ENCODE results near the gene FALEC.

The FALEC gene

DNA sequence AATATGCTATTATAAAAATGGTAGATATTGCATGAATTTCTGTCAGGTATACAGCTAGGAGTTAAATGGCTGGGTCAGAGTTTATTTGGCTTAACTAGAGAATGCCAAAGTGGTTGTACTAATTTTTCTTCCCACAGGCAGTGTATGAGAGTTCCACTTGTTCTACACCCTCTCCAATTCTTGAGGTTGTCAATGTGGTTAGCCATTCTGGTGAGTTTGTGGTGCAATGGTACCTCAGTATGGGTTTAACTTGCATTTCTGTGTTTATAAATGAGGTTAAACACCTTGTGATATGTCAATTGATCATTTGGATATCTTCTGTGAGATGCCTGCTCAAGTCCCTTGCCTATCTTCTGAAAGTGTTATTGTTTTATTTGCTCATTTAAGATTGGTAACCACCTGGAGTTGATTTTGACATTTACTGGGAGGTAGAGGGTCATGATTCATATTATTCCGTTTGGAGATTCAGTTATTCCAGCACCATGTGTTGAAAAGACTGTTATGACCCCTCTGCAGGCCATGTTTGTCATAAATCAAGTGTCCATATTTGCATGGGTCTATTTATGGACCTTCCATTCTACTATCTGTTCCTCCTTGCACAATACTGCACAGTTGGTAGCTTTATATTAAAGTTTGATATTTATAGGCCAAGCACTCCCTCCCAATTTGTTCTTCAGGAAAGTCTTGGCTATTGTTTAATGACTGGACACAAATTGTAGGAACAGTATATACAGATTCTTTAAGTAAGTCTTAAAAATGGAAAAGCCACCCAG is 5.8 kb downstream of the FALEC start:
- TF ChIP-seq POLR2A (IDR thresholded peaks at IDR 0.05; ENCODE audit: low read depth, low read length): no peak
- DNase-seq (ENCODE audit: insufficient read length, low spot score) (no peak), FAIRE-seq (no peak)

DNA sequence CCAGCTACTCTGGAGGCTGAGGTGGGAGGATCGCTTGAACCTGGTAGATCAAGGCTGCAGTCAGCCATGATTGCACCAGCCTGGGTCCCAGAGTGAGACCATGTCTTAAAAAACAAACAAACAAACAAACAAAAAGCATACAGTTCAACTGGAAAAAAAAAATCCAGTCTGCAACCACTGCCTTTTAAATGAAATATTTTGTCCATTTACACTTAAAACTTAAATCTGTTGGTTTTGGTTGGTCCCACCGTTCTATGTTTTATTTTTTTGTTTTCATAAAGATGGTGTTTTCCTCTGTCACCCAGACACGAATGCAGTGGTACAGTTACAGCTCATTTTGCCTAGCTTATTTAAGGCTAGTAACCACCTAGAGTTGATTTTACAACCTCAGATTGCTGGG is 9.8 kb downstream of the FALEC start:
- FAIRE-seq: no peak
- TF ChIP-seq POLR2A (IDR thresholded peaks at IDR 0.05; ENCODE audit: low read depth, low read length): no peak
- DNase-seq (ENCODE audit: insufficient read length, low spot score): no peak

DNA sequence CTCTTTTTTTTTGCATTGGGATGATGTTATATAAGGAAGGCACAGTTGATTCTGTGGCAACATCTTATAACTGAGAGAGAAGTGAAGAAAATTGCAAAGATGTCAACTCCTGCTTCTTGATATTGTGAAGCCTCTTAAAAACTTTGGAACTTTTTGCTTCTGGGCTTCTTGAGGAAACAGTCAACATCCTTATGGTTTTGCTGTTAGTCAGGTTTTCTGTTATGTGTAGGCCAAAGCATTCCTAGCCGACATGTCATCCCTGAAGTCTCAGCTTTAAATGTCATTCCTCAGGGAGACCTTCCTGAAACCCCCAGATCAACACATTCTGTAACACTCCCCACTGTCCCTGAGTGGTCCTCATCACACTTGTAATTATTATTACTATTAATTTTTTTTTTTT is 12.6 kb downstream of the FALEC start:
- FAIRE-seq: no peak
- no peak for DNase-seq (ENCODE audit: insufficient read length, low spot score)
- no peak for TF ChIP-seq POLR2A (IDR thresholded peaks at IDR 0.05; ENCODE audit: low read depth, low read length)

- DNase-seq (ENCODE audit: insufficient read length, low spot score): no peak
- FAIRE-seq: no peak
These were observed 13.5 kb downstream of the FALEC start for GRCh38 chr1:150529017-150529416.

DNA sequence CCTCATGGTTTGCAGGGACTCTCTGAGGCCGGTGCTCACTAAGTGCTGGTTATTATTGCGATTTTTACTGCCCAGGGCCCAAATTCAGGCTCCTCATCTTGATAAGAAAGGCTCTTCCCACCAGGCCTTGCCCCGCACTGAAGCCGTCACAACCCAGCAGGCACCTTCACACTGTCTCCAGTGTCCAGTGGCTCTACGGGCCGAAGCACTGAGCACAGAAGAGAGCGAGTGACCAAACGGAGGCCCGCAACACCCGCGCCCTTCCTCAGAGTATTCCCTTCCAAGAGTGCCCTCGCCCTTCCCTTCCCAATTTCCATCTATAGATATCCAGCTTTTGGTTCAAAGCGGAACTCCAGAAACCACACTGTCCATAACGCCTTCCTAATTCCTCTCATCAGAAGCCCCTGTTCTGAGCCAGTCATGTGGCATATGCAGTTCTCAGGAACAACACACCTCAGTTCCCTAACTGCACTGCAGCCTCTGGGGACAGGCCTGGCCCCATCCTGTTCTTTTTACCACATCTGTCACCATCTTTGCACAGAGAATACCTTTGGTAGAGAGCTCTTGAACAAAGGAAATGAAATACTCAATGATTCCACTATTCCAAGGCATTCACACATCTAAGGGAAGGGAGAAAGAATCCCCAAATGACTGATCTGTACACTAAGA is 15.1 kb downstream of the FALEC start:
- FAIRE-seq: no peak
- no peak for DNase-seq (ENCODE audit: insufficient read length, low spot score)
- no peak for TF ChIP-seq POLR2A (IDR thresholded peaks at IDR 0.05; ENCODE audit: low read depth, low read length)

More at GRCh38 chr1:150529017-150529416, 13.5 kb downstream of the FALEC start:
- TF ChIP-seq POLR2A (IDR thresholded peaks at IDR 0.05; ENCODE audit: low read depth, low read length): no peak

GRCh38 chr1:150532860-150533259 is 17.3 kb downstream of the FALEC start:
- TF ChIP-seq POLR2A (IDR thresholded peaks at IDR 0.05; ENCODE audit: low read depth, low read length): no peak
- no peak for FAIRE-seq
- DNase-seq (ENCODE audit: insufficient read length, low spot score): no peak

DNA sequence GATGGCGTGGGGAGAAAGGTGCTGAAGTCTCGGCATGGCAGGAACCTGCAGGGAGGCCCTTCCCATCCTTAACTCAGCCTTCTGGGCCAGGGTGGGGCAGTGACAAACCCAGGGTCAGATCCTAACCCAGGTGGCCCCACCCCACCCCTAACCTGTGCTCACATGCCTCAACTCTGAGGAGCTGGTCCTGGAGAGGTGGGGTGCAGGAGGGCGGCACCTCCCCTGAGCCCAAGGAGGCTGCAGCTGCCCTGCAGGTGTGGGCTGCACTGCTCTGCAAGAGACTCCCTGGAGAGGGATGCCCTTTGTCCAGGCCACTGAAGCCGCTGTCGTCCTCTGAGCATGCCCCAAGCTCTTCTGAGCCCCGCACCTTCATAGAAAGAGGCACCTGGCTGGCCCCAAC is 18.4 kb downstream of the FALEC start:
- no peak for TF ChIP-seq POLR2A (IDR thresholded peaks at IDR 0.05; ENCODE audit: low read depth, low read length)
- FAIRE-seq (no peak), DNase-seq (ENCODE audit: insufficient read length, low spot score) (no peak)

DNA sequence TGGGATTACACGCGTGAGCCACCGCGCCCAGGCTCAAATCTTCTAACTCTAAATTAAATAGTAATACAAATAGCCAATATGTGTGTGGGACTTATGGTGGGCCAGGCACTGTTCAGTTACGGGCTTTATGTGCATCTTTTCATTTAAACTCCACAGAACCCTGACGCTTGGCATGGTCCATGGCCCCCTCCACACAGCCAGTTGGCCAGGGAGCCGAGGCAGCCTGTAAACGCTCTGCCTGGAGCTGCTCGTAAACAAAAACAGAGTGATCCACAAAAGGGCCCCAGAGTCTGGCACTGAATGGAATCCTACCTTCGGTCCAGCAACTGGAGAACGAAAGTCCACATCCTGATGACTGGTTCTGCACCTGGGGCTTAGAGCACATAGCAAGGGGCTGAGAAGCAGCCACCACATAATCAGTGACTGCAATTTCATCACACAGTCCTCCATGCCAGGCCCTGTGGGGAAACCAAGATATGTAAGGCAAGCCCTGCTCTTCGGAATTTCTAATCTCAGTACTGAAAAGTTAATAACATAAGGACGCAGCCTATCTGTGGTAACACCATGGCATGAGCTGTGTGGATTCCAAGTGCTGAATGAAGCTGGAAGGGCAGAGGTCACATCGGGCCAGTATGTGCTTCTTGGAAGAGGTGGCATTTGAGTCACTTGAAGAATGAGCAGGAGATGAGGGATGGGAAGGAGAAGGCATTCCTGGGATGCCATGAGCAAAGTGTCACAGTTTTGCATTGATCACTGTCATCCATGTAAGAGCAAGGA is 20.1 kb downstream of the FALEC start:
- DNase-seq (ENCODE audit: insufficient read length, low spot score) (no peak), FAIRE-seq (no peak)
- TF ChIP-seq POLR2A (IDR thresholded peaks at IDR 0.05; ENCODE audit: low read depth, low read length): no peak

DNA sequence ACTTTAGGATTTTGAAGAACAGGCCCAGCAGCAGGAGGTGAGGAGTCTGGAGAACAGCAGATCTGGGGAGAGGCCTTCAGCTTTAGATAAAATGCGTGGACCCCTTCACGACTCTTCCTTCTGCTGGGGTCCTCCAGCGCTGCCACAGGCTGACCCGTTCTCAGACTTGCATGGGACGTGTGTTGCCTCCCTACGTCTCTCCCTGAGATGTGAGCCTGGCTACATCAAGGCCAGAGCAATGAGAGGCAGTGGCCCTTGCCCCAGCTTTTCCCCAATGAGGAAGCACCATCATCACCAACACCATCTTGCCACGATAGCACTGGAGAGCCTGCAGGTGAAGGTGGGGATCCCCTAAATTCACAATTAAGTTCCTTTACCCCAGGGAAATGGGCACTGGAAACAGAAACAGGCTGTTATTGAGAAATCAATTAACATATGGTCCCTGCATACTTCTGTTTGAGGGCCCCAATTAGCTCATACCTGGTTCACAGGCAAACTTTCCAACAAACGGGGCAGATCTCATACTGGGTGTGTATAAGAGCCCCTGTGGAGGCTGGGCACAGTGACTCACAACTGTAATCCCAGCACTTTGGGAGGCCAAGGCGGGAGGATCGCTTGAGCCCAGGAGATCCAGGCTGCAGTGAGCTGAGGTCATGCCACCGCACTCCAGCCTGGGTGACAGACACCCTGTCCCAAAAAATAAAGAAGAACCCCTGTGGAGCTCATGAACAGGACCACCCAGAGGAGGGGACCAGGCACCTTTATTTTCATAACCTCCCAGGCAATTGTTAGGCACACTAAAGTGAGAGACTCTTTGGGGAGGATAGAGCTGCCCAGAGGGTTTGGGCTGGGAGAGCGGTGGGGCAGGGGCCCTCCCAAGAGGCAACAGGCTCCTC is 21.5 kb downstream of the FALEC start:
- FAIRE-seq: no peak
- TF ChIP-seq POLR2A (IDR thresholded peaks at IDR 0.05; ENCODE audit: low read depth, low read length): no peak
- no peak for DNase-seq (ENCODE audit: insufficient read length, low spot score)

DNA sequence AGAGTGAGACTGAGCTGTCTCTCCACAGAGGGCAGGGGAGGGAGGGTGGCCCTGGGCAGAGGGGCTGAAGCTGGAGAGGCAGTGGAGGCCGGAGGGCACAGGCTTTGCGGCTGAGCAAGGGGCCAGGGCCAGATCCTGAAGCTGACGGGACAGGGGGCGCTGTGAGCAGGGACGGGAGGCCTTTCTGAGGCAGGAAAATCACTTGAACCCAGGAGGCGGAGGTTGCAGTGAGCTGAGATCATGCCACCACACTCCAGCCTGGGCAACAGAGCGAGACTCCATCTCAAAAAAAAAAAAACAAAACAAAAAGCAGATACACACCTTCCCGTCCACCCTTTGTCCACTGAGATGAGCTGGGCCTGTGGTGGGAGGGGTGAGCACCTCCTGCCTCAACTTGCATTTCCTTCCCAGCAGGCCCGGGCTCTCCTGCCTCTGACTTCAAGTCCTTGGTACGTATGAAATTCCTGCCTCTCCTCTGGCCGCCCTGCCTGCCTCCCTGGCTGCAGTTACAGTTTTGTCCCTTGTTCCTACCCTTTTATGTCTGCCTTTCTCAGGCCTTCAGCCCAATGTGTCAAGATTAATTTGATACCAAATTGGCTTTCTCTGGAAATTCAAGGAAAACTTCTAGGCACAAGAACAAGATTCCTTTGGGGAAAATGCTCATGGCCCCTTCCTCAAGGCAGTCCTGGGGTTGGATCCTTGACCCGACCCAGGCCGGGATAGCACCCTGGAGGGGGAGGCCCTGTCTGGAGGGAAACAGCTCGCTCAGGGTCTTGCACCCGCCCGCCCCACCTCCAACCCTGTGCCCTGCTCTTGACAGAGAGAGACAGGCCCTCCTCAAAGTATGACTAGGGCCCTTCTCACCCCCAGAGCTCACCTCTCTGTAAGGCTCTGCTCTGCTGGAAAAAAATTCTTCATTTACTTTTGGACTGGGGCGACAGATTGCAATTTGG is 22.5 kb downstream of the FALEC start:
- no peak for DNase-seq (ENCODE audit: insufficient read length, low spot score)
- no peak for FAIRE-seq

GRCh38 chr1:150543500-150544143 is 28.1 kb downstream of the FALEC start:
- no peak for FAIRE-seq
- TF ChIP-seq POLR2A (IDR thresholded peaks at IDR 0.05; ENCODE audit: low read depth, low read length): no peak

More for the DNA sequence above, 22.5 kb downstream of the FALEC start:
- TF ChIP-seq POLR2A (IDR thresholded peaks at IDR 0.05; ENCODE audit: low read depth, low read length): no peak

GRCh38 chr1:150544204-150544603 is 28.7 kb downstream of the FALEC start:
- no peak for TF ChIP-seq POLR2A (IDR thresholded peaks at IDR 0.05; ENCODE audit: low read depth, low read length)
- FAIRE-seq (no peak), DNase-seq (ENCODE audit: insufficient read length, low spot score) (no peak)

More at GRCh38 chr1:150543500-150544143, 28.1 kb downstream of the FALEC start:
- DNase-seq (ENCODE audit: insufficient read length, low spot score): no peak

Measured in H54 (cell line).